Neural progenitor cell (in vitro differentiated cells): ENCODE measurements around the gene HMCN1. TPM values are rescaled to one million over a fixed set of nuclear protein-coding genes. Genes with fewer than 3 reads are reported as not detected.

ENCODE experiments used
- DNase-seq: peaks from one replicate; pipeline ENCODE4 v3.0.0-alpha.2; 2016; ENCODE audit warnings: low spot score
- H2AFZ ChIP-seq: fragments of 200-600 bp; sonication (generic); replicated peaks from 2 replicates; pipeline ENCODE4 v1.6.1; 2016; ENCODE audit warnings: antibody characterized with exemption
- H3F3A ChIP-seq: fragments of 200-600 bp; sonication (generic); 2 replicates; pipeline ENCODE4 v1.6.1; 2016; ENCODE audit warnings: antibody characterized with exemption, low read depth
- H3K27ac ChIP-seq: fragments of 200-600 bp; sonication (generic); 2 replicates; pipeline ENCODE4 v1.5.1; 2016; ENCODE audit warnings: mild to moderate bottlenecking
- H3K27me3 ChIP-seq: fragments of 200-600 bp; sonication (generic); 2 replicates; pipeline ENCODE4 v1.6.1; 2016; ENCODE audit warnings: mild to moderate bottlenecking, moderate library complexity
- H3K36me3 ChIP-seq: fragments of 200-600 bp; sonication (generic); 2 replicates; pipeline ENCODE4 v1.5.1; 2016
- H3K4me1 ChIP-seq: fragments of 200-600 bp; sonication (generic); 2 replicates; pipeline ENCODE4 v1.6.1; 2016; ENCODE audit warnings: mixed run types
- H3K4me2 ChIP-seq: fragments of 200-600 bp; sonication (generic); 2 replicates; pipeline ENCODE4 v1.6.1; 2016
- H3K4me3 ChIP-seq: fragments of 200-600 bp; sonication (generic); 2 replicates; pipeline ENCODE4 v1.5.1; 2016
- H3K79me2 ChIP-seq: fragments of 200-600 bp; sonication (generic); 2 replicates; pipeline ENCODE4 v1.6.1; 2016; ENCODE audit warnings: low read depth
- H3K9ac ChIP-seq: fragments of 200-600 bp; sonication (generic); 2 replicates; pipeline ENCODE4 v1.6.1; 2016
- H3K9me3 ChIP-seq: fragments of 200-600 bp; sonication (generic); 2 replicates; pipeline ENCODE4 v1.5.1; 2016; ENCODE audit warnings: low read depth
- H4K20me1 ChIP-seq: fragments of 200-600 bp; sonication (generic); 2 replicates; pipeline ENCODE4 v1.6.1; 2016; ENCODE audit warnings: low read depth
- H3K27ac Mint-ChIP-seq: 3 replicates; pipeline ENCODE4 v1.8.0; 2021; ENCODE audit warnings: mixed read lengths
- H3K27me3 Mint-ChIP-seq: 2 replicates; pipeline ENCODE4 v1.8.0; 2022; ENCODE audit warnings: low read depth, mild to moderate bottlenecking, inconsistent platforms, moderate library complexity, mixed read lengths; ENCODE audit not compliant: insufficient read depth
- H3K36me3 Mint-ChIP-seq: 3 replicates; pipeline ENCODE4 v1.8.0; 2021; ENCODE audit warnings: mixed read lengths
- H3K4me1 Mint-ChIP-seq: 3 replicates; pipeline ENCODE4 v1.8.0; 2021; ENCODE audit warnings: mixed read lengths
- H3K4me3 Mint-ChIP-seq: 3 replicates; pipeline ENCODE4 v1.8.0; 2021; ENCODE audit warnings: mild to moderate bottlenecking, moderate library complexity, mixed read lengths
- H3K9me3 Mint-ChIP-seq: 3 replicates; pipeline ENCODE4 v1.8.0; 2020; ENCODE audit warnings: mixed read lengths
- EZH2 ChIP-seq: fragments of 200-600 bp; sonication (generic); IDR thresholded peaks from 2 replicates; pipeline ENCODE4 v1.6.1; 2017; ENCODE audit warnings: antibody characterized with exemption, mild to moderate bottlenecking, moderate library complexity
- EZH2phosphoT487 ChIP-seq: fragments of 200-600 bp; sonication (generic); IDR thresholded peaks from 2 replicates; pipeline ENCODE4 v1.6.1; 2017; ENCODE audit warnings: antibody characterized with exemption
- total RNA-seq: library from RNA; depleted of rRNA; stranded (reverse); fragments of >200 nt; gene quantifications from 2 replicates; pipeline ENCODE4 v1.2.3, GENCODE V29; 2015; ENCODE audit warnings: low replicate concordance
- TF ChIP-seq, protein P1 (sequence below): fragments of 200-600 bp; sonication (generic); IDR thresholded peaks from 2 replicates; pipeline ENCODE4 v1.5.1; 2017; ENCODE audit warnings: antibody characterized with exemption, mild to moderate bottlenecking

Gene HMCN1
- total RNA-seq, 1 donor from 2014 or later = 26.4 TPM

DNA sequence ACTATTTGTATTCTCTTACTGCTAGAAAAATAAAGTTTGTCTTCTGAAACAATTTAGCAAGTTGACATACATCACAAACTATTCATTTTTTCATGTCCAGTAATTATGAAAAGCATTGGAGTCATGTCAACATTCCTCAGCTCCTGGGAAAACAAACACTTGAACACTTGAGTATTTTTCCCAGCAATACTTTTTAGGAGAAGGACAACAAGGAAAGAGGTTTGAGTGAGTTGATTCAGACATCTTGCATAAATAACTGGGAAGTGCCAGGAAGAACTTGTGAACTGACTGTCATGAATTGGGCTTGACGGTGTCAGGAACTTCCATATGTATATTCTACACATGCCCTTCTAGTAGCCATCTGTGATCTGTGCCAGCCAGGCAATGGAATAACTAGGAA lies 195.6 kb downstream of the HMCN1 start:
- no peaks in the 10 kb centered on the region for H3K9me3 Mint-ChIP-seq
- H3F3A ChIP-seq = no peaks in the 10 kb centered on the region
- H3K27ac ChIP-seq = no peak overlapping the region
- TF ChIP-seq EZH2 = no peak
- no peak for TF ChIP-seq EZH2phosphoT487
- TF ChIP-seq, protein P1, sequence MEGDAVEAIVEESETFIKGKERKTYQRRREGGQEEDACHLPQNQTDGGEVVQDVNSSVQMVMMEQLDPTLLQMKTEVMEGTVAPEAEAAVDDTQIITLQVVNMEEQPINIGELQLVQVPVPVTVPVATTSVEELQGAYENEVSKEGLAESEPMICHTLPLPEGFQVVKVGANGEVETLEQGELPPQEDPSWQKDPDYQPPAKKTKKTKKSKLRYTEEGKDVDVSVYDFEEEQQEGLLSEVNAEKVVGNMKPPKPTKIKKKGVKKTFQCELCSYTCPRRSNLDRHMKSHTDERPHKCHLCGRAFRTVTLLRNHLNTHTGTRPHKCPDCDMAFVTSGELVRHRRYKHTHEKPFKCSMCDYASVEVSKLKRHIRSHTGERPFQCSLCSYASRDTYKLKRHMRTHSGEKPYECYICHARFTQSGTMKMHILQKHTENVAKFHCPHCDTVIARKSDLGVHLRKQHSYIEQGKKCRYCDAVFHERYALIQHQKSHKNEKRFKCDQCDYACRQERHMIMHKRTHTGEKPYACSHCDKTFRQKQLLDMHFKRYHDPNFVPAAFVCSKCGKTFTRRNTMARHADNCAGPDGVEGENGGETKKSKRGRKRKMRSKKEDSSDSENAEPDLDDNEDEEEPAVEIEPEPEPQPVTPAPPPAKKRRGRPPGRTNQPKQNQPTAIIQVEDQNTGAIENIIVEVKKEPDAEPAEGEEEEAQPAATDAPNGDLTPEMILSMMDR = no peak
- H2AFZ ChIP-seq = no peak overlapping the region
- no peak for DNase-seq
- no peak overlapping the region for H3K4me2 ChIP-seq
- no peaks in the 10 kb centered on the region for H3K27me3 Mint-ChIP-seq
- no peaks in the 10 kb centered on the region for H3K27me3 ChIP-seq
- H3K79me2 ChIP-seq = no peaks in the 10 kb centered on the region
- no peak overlapping the region for H3K4me3 Mint-ChIP-seq
- no peaks in the 10 kb centered on the region for H3K4me1 ChIP-seq
- peaks cover 4% of the 10 kb centered on the region for H3K4me1 Mint-ChIP-seq
- no peaks in the 10 kb centered on the region for H3K9me3 ChIP-seq
- no peak overlapping the region for H3K4me3 ChIP-seq
- no peaks in the 10 kb centered on the region for H3K36me3 ChIP-seq
- no peaks in the 10 kb centered on the region for H3K36me3 Mint-ChIP-seq
- H3K27ac Mint-ChIP-seq = no peak overlapping the region
- H4K20me1 ChIP-seq = no peaks in the 10 kb centered on the region
- H3K9ac ChIP-seq = no peak overlapping the region

GRCh38 chr1:185931438-185931837 lies 197.2 kb downstream of the HMCN1 start:
- Histone ChIP-seq H3K36me3 (no peaks in the 10 kb centered on the region), H3K4me1 (no peaks in the 10 kb centered on the region), H3K27ac (no peak overlapping the region), H2AFZ (no peak overlapping the region), H3K4me3 (no peak overlapping the region), H3K4me2 (no peak overlapping the region), H3K9ac (no peak overlapping the region), H3K79me2 (no peaks in the 10 kb centered on the region), H3K9me3 (no peaks in the 10 kb centered on the region), H3K27me3 (no peaks in the 10 kb centered on the region), H4K20me1 (no peaks in the 10 kb centered on the region), H3F3A (no peaks in the 10 kb centered on the region)
- H3K27ac Mint-ChIP-seq = no peak overlapping the region
- H3K27me3 Mint-ChIP-seq = no peaks in the 10 kb centered on the region
- TF ChIP-seq, protein P1 = no peak
- no peak for TF ChIP-seq EZH2
- H3K36me3 Mint-ChIP-seq = no peaks in the 10 kb centered on the region
- H3K4me1 Mint-ChIP-seq = peaks cover 4% of the 10 kb centered on the region
- DNase-seq = no peak
- no peak overlapping the region for H3K4me3 Mint-ChIP-seq
- no peaks in the 10 kb centered on the region for H3K9me3 Mint-ChIP-seq

- TF ChIP-seq, protein P1 = no peak
- no peak for TF ChIP-seq EZH2
- H3K4me3 Mint-ChIP-seq = no peak overlapping the region
- H3K4me1 Mint-ChIP-seq = no peaks in the 10 kb centered on the region
- H3K9me3 Mint-ChIP-seq = no peaks in the 10 kb centered on the region
- Histone ChIP-seq H4K20me1 (no peaks in the 10 kb centered on the region), H3K27ac (no peak overlapping the region), H3K27me3 (no peaks in the 10 kb centered on the region), H3K4me1 (no peaks in the 10 kb centered on the region), H3K79me2 (no peaks in the 10 kb centered on the region), H2AFZ (no peak overlapping the region), H3K9me3 (no peaks in the 10 kb centered on the region), H3K4me2 (no peak overlapping the region), H3K9ac (no peak overlapping the region), H3K36me3 (no peaks in the 10 kb centered on the region), H3K4me3 (no peak overlapping the region), H3F3A (no peaks in the 10 kb centered on the region)
- no peak overlapping the region for H3K27ac Mint-ChIP-seq
- no peaks in the 10 kb centered on the region for H3K27me3 Mint-ChIP-seq
- H3K36me3 Mint-ChIP-seq = peaks cover 3% of the 10 kb centered on the region
- no peak for DNase-seq
Observed at GRCh38 chr1:185933580-185933979, 199.4 kb downstream of the HMCN1 start.
